Kidney (tissue), 14 donors: ENCODE data around the gene SPATA22. TPM values are rescaled to one million over a fixed set of nuclear protein-coding genes. Genes with fewer than 3 reads are reported as not detected.
A peak's percentile ranks its signal among the peaks of the same experiment; 100 is the strongest.
"Not testable (repeated sequence)": the region's sequence is repeated elsewhere in the genome, so short reads cannot be mapped to it uniquely, and the experiment has no call there.

Experiments used
- DNase-seq, 5 donors: peaks; one replicate each; pipeline ENCODE4 v3.0.0-alpha.2; 2013 to 2020
- FAIRE-seq: peaks from 2 replicates; lab custom pipeline; 2012; peaks lifted over from hg19 to GRCh38; lab: Jason Lieb, UNC
- H3K27ac ChIP-seq, 2 donors: one replicate each; pipeline ENCODE4 v1.7.0; 2013; ENCODE audit warnings: low read depth in 2 of 2, low read length in 2 of 2, inconsistent platforms in 1 of 2
- H3K27me3 ChIP-seq: one replicate; pipeline ENCODE4 v1.7.1; 2013; ENCODE audit warnings: low read length, inconsistent platforms; ENCODE audit not compliant: control insufficient read depth, insufficient read depth
- H3K36me3 ChIP-seq, 3 donors: one replicate each; pipeline versions ENCODE4 v1.7.0 to v1.7.1; 2013; ENCODE audit warnings: low read length in 3 of 3, control low read depth in 1 of 3, inconsistent platforms in 1 of 3; ENCODE audit not compliant: insufficient read depth in 3 of 3, control insufficient read depth in 2 of 3
- H3K4me1 ChIP-seq, 3 donors: one replicate each; pipeline versions ENCODE4 v1.7.0 to v1.7.1; 2013; ENCODE audit warnings: low read length in 3 of 3, inconsistent platforms in 1 of 3, low read depth in 1 of 3; ENCODE audit not compliant: control insufficient read depth in 2 of 3, insufficient read depth in 2 of 3
- H3K4me3 ChIP-seq, 3 donors: one replicate each; pipeline versions ENCODE4 v1.7.0 to v1.8.1; 2013; ENCODE audit warnings: low read length in 3 of 3, control low read depth in 1 of 3, inconsistent platforms in 1 of 3
- H3K9ac ChIP-seq, 3 donors: one replicate each; pipeline versions ENCODE4 v1.7.0 to v1.7.1; 2013; ENCODE audit warnings: low read length in 3 of 3, control low read depth in 1 of 3, inconsistent platforms in 1 of 3
- H3K9me3 ChIP-seq, 3 donors: one replicate each; pipeline versions ENCODE4 v1.7.0 to v1.7.1; 2013; ENCODE audit warnings: low read length in 3 of 3, control low read depth in 1 of 3, inconsistent platforms in 1 of 3; ENCODE audit not compliant: control insufficient read depth in 2 of 3, insufficient read depth in 1 of 3
- CTCF ChIP-seq: IDR thresholded peaks from 3 replicates; pipeline ENCODE4 v1.5.1; 2012; ENCODE audit warnings: mild to moderate bottlenecking, moderate library complexity, borderline replicate concordance; ENCODE audit not compliant: insufficient read depth; ENCODE audit errors: extremely low read depth
- intact Hi-C: fragments of 100-400 bp; cut with DNase I; formaldehyde crosslinking; loops from one replicate; pipeline ENCODE4 v1.11.1; 2022
- polyA plus RNA-seq: library from polyadenylated mRNA; stranded (reverse); fragments of 350-450 nt; fragmentation: Illumina TruSeq; extraction: RNeasy Lipid Tissue Mini Kit (QIAGEN cat#74804); gene quantifications from one replicate; pipeline ENCODE4 v1.2.3, GENCODE V29; 2014; ENCODE audit warnings: low read depth, low replicate concordance; ENCODE audit not compliant: insufficient read depth
- total RNA-seq: library from RNA; stranded (reverse); fragmentation: NEBNext Ultra II Directional; extraction: Animal tissue kit (Norgen Biotek cat#: 25700); gene quantifications from one replicate; pipeline ENCODE4 v1.2.1, GENCODE V29; 2021
- donor health status: control.
- donor health status: control.
- donor health status: control.
- donor health status: control.
- donor health status: control.
- donor health status: DM: yes; HTN: yes; CAD: no.
- donor health status: Normal renal cell carcinoma (clear cell type).

Gene SPATA22
- total and polyA plus RNA-seq, 2 donors from 2014 or later = 0.31 TPM; not detected in 1

- no peak within 1 kb of the TSS for H3K4me3 ChIP-seq
- no peaks in the 10 kb centered on the region for H3K4me1 ChIP-seq
- H3K9ac ChIP-seq = no peak within 1 kb of the TSS
- DNase-seq = no peak
- no peaks in the 10 kb centered on the region for H3K27me3 ChIP-seq
- H3K9me3 ChIP-seq = no peaks in the 10 kb centered on the region
- intact Hi-C loops = no loop called here
- TF ChIP-seq CTCF = no peak
- no peaks in the 10 kb centered on the region for H3K36me3 ChIP-seq
- no peak for FAIRE-seq
- H3K27ac ChIP-seq = no peak within 1 kb of the TSS
These were observed 73.3 kb downstream of the SPATA22 start, which contains the start of gene OR1E1 for GRCh38 chr17:3398310-3398709. TSS of gene OR1E1 (minus strand) at chr17:3398410. CDS start at chr17:3398410, 0 bp downstream.

- H3K36me3 ChIP-seq, H3K9me3 ChIP-seq, FAIRE-seq, H3K4me3 ChIP-seq, H3K27ac ChIP-seq, H3K27me3 ChIP-seq, H3K9ac ChIP-seq, intact Hi-C loops, H3K4me1 ChIP-seq: not testable (repeated sequence)
- peak in 1 of 5 donors; percentile 28 for DNase-seq
These were observed 73.8 kb downstream of the SPATA22 start for GRCh38 chr17:3397801-3398200.

Other genes starting within 250 kb of the SPATA22 start
- not detected for gene OR3A1, start 173.5 kb downstream of the SPATA22 start, total RNA-seq
- not detected for gene OR3A1, start 173.5 kb downstream of the SPATA22 start, polyA plus RNA-seq
- gene OR3A2, start 85.5 kb downstream of the SPATA22 start, total RNA-seq = 1.1 TPM
- not detected for gene OR3A2, start 85.5 kb downstream of the SPATA22 start, polyA plus RNA-seq
- not detected for gene OR1E1, start 73.4 kb downstream of the SPATA22 start, total RNA-seq
- gene OR1E1, start 73.4 kb downstream of the SPATA22 start, polyA plus RNA-seq = not detected
- not detected for gene OR3A3, start 60.4 kb downstream of the SPATA22 start, total RNA-seq
- gene OR3A3, start 60.4 kb downstream of the SPATA22 start, polyA plus RNA-seq = not detected
- gene OR1E2, start 38.0 kb downstream of the SPATA22 start, total RNA-seq = not detected
- not detected for gene OR1E2, start 38.0 kb downstream of the SPATA22 start, polyA plus RNA-seq
- gene ASPA, start 4.2 kb upstream of the SPATA22 start, total RNA-seq = 5.1 TPM
- 24.2 TPM for gene ASPA, start 4.2 kb upstream of the SPATA22 start, polyA plus RNA-seq
- 1.2 TPM for gene TRPV3, start 86.0 kb upstream of the SPATA22 start, total RNA-seq
- 0.13 TPM for gene TRPV3, start 86.0 kb upstream of the SPATA22 start, polyA plus RNA-seq
- 4.2 TPM for gene TRPV1, start 137.6 kb upstream of the SPATA22 start, total RNA-seq
- 4.7 TPM for gene TRPV1, start 137.6 kb upstream of the SPATA22 start, polyA plus RNA-seq
- 17.5 TPM for gene SHPK, start 164.4 kb upstream of the SPATA22 start, total RNA-seq
- 9.2 TPM for gene SHPK, start 164.4 kb upstream of the SPATA22 start, polyA plus RNA-seq
- gene CTNS, start 164.9 kb upstream of the SPATA22 start, total RNA-seq = 15.7 TPM
- 11.9 TPM for gene CTNS, start 164.9 kb upstream of the SPATA22 start, polyA plus RNA-seq
- gene TAX1BP3, start 196.8 kb upstream of the SPATA22 start, total RNA-seq = 158 TPM
- 128 TPM for gene TAX1BP3, start 196.8 kb upstream of the SPATA22 start, polyA plus RNA-seq
- gene EMC6, start 197.0 kb upstream of the SPATA22 start, total RNA-seq = 25.6 TPM
- 77.1 TPM for gene EMC6, start 197.0 kb upstream of the SPATA22 start, polyA plus RNA-seq
- gene P2RX5, start 224.3 kb upstream of the SPATA22 start, total RNA-seq = 8.4 TPM
- not detected for gene P2RX5, start 224.3 kb upstream of the SPATA22 start, polyA plus RNA-seq